ENCODE measurements around the gene NAGK.
"Not testable (repeated sequence)": the region's sequence is repeated elsewhere in the genome, so short reads cannot be mapped to it uniquely, and the experiment has no call there.

Gene NAGK

DNA sequence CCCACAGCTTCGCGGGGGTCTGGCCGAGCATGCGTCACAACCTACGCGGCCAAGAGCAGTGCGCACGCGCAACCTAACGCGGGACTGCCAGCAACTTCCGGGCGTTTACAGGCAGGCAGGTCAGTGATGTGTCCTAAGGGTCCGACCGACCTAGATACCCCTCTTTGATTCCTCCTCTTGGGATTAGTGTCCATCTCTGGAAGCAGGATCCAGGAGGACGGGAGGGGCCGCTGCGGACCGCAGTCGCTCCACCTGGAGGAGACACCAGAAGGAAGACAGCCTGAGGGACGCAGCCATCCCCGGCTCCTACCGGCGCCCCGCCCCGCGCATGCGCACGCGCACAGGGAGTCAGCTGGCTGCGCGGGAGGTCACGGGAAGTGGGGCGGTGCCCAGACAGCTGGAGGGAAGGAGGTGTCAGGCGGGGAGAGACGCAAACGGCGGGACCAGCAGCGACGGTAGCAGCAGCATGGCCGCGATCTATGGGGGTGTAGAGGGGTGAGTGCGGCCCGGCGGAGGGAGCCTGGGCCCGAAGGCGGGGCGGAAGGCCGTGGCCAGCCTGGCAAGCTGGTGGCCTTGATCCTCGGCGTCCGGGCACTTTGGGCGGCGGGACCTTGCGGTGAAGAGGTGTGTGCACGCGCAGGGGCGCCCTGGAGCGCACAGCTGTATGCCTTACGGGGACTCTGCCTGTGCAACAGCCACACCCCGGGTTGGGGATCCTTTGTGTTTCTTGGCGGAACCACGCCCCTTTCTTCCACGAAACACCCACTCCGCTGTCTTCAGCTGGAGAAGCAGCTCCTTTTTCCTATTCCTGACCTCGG, at the start of gene NAGK:
TSS of gene NAGK (plus strand) at position 431 of the 818 bp plus-strand sequence. CDS start at position 467, 36 bp downstream.
- in situ Hi-C loops (cut with HindIII; ENCODE audit: low sequenced_read_pairs) = no loop called here

DNA sequence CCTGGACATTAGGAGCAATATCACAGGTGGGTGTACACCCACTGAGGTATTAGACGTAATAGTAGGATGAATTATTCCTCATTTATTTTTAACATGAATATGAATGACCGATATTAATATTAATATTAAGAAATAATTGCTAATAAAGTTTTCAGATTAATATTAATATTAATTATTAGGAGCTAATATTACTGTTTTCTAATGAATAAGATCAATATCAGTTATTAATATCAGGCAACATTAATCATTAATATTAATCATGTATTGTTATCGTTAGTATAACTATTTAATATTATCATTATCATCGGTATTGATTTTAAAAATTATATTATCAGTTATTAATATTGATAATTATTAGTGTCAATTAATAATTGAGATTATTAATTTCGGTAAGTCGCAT, 48.5 kb upstream of the NAGK start:
- in situ Hi-C loops (cut with HindIII; ENCODE audit: low sequenced_read_pairs) = not testable (repeated sequence)

DNA sequence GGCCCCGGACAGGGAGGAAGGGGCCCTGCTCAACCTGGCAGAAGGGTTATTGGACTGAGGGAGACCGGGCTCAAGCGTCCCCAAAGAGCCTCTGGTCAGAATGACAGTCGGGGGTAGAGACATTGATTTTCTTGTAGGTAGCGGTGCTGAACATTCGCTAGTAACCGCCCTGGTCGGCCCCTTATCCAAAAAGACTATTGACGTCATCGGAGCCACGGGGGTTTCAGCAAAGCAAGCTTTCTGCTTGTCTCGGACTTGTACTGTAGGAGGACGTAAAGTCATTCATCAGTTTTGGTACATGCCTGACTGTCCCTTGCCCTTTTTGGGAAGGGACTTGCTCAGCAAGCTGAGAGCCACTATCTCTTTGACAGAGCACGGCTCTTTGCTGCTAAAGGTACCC, 47.1 kb upstream of the NAGK start:
- in situ Hi-C loops (cut with HindIII; ENCODE audit: low sequenced_read_pairs) = not testable (repeated sequence)

- in situ Hi-C loops (cut with HindIII; ENCODE audit: low sequenced_read_pairs) = not testable (repeated sequence)
These were observed 44.8 kb upstream of the NAGK start for GRCh38 chr2:71023553-71024243.

DNA sequence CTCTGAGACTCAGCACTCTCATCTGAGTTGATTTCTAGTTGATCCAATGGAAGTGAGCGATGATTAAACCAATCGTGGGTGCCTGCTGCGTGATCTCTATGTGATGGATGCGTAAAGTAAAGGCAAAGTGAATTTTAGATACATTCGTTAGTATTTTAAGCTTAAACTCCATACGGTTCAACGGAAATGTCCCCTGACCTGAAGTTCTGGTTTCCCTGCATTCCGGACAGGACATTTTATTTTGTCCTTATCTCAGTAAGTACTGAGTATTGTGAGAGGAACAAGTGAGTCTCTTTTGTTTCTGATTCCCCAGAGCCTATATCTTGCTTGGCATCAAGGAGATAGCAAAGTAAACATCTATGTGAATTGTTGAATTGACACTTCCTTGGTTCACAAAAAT, 32.2 kb upstream of the NAGK start:
- in situ Hi-C loops (cut with HindIII; ENCODE audit: low sequenced_read_pairs) = not testable (repeated sequence)

DNA sequence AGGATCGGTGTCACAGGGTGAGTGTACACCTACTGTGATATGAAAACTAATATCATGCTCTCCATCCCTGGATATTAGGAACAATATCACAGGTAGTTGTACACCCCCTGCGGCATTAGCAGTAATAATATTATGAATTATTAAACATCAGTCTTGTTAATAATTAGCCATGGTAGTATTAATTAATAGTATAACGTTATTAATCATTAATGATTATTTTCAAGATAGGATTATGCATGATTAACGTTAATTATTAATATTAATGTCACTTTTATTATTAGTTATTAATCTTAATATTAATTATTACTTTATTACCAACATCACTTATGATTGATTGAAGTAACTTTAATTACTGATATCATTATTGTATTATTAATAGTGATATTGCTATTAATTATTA, 26.2 kb upstream of the NAGK start:
- in situ Hi-C loops (cut with HindIII; ENCODE audit: low sequenced_read_pairs) = no loop called here

DNA sequence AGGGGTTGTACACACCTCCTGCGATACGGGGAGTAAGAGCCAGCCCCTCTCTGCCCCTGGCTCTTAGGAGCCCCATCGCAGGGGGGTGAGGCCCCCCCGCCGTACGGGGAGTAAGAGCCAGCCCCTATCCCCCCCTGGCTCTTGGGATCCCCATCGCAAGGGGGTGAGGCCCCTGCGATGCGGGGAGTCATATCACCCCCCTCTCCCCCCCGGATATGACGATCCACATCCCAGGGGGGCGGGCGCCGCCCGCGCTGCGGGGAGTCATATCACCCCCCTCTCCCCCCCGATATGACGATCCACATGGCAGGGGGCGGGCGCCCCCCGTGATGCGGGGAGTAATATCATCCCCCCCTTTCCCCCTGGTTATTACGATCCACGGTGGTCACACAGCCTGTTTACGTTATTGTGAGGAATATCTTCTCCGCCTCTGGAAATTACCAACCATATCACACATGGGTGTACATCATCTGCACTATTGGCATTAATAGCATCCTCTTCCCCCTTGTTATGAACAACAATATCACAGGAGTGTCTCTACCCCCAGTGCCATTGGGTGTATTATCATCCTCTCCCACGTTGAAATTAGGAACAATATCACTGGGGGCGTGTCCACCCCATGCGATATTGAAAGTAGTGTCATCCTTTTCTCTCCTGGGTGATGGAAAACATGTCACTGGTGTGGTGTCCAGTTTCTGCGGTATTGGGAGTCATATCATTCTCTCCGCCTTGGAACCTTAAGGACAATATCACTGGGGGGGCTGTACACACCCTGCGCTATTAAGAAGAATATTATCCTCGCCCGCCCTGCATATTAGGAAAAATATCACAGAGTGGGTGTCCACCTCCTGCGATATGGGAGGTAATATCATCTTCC, 24.7 kb upstream of the NAGK start:
- in situ Hi-C loops (cut with HindIII; ENCODE audit: low sequenced_read_pairs) = no loop called here

GRCh38 chr2:71045151-71045550, 23.3 kb upstream of the NAGK start:
- in situ Hi-C loops (cut with HindIII; ENCODE audit: low sequenced_read_pairs) = no loop called here

DNA sequence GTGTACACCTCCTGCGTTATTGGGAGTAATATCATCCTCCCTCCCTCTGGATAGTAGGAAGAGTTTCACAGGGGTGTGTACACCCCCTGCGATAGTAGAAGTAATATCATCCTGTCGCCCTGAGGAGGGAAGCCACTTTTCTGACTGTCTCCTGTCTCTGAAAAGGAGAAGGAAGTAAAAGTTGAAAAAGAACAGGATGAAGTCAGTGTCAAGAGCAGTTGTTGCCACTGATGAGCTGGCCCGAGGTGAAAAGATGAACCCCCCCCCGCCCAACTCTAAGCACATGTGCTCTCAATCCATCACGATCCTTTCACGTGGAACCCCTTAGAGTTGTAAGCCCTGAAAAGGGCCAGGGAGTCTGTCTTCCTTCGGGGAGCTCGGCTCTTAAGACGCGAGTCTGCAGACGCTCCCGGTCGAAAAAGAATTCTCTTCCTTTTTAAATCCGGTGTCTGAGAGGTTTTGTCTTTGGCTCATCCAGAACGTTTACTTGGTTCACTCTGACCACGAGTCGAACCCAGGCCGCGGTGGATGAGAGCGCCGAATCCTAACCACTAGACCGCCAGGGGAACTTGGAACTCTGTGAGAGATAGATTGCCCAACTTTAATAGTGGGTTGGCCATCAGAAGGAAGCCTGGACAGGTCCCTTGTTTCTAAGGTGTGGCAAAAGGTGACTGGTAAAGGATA, 22.4 kb upstream of the NAGK start:
- in situ Hi-C loops (cut with HindIII; ENCODE audit: low sequenced_read_pairs) = no loop called here

GRCh38 chr2:71048096-71048495, 20.4 kb upstream of the NAGK start:
- in situ Hi-C loops (cut with HindIII; ENCODE audit: low sequenced_read_pairs) = no loop called here

GRCh38 chr2:71049704-71050360, 18.6 kb upstream of the NAGK start:
- in situ Hi-C loops (cut with HindIII; ENCODE audit: low sequenced_read_pairs) = not testable (repeated sequence)

GRCh38 chr2:71055206-71055740, 13.2 kb upstream of the NAGK start:
- in situ Hi-C loops (cut with HindIII; ENCODE audit: low sequenced_read_pairs) = not testable (repeated sequence)

- in situ Hi-C loops (cut with HindIII; ENCODE audit: low sequenced_read_pairs) = no loop called here
These were observed 8.2 kb upstream of the NAGK start for GRCh38 chr2:71060211-71060610.

GRCh38 chr2:71060871-71061270, 7.6 kb upstream of the NAGK start:
- in situ Hi-C loops (cut with HindIII; ENCODE audit: low sequenced_read_pairs) = no loop called here

GRCh38 chr2:71063216-71063615, 5.2 kb upstream of the NAGK start:
- in situ Hi-C loops (cut with HindIII; ENCODE audit: low sequenced_read_pairs) = no loop called here

DNA sequence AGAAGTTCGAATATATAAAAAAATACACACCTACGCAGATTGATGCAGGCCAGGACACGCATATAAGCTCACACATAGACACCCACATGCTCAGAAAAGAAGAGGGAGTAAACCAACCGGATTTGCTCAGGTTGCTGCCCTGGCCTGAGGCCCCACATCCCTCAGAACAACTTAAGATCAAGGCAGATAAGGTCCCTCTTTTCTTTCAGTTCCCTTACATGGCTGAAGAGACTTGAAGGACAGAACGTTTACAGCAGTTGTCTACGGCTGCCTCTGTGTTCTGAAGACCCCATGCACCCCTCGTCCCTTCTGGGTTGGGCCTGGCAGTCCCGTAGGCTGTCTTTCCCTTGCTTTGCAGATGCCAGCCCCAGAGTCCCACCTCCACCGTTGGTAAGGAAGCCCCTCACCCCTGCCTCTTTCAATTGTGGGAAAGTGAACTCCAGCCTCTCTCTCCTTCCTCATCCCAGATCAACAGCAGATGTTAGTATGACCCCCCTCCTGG, 4.3 kb upstream of the NAGK start:
- in situ Hi-C loops (cut with HindIII; ENCODE audit: low sequenced_read_pairs) = no loop called here

DNA sequence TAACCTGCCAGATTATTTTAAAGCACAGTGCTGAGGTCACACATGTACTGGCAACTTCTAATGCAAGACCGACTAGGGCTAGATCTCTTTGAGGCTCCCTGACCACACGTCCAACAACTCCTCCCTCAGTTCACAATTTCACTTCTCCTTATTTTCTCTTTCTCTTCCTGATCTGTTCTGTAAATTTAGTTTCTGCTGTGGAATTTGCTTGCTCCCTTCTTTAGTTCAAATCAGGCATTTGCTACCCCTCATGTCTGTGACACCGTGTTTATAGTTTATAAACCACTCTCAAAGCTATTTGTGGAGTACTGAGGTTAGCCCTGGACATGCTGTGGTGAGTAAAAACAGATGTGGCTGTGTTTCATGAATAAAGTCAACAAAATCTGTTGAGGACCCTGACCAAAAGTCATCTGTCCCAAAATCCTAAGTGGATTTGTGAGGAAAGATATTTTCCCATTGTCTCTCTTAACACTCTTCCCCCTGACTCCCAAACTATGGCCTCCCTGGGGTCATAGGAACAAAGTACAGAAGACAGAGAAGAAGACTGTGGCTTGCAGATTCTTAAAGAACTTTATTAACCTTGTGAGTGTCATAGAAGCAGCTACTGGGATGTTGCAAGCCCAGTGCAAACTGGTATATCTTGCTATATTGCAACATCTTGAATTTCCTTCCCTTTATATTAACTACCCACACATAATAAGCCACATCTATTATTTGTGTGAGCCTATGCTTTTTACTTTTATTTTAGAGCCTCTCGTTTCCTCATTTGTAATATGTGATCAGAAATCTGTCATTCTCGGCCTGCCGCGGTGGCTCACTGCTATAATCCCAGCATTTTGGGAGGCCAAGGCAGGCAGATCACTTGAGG, 3.5 kb upstream of the NAGK start:
- in situ Hi-C loops (cut with HindIII; ENCODE audit: low sequenced_read_pairs) = no loop called here

GRCh38 chr2:71066856-71067255, 1.6 kb upstream of the NAGK start:
- in situ Hi-C loops (cut with HindIII; ENCODE audit: low sequenced_read_pairs) = no loop called here
